Spleen (tissue), 7 donors: ENCODE data around the gene RTL5.

ENCODE experiments used
- POLR2A ChIP-seq, 3 donors: fragments of 450-650 bp; IDR thresholded peaks; one replicate each; pipeline ENCODE4 v1.5.1; 2017; ENCODE audit warnings: antibody characterized with exemption in 3 of 3, mild to moderate bottlenecking in 1 of 3
- TF ChIP-seq, protein P1 (sequence below), 11 experiments: fragments of 200-600 bp in 7 of 11; fragments of 450-650 bp in 4 of 11; sonication (generic) in 4 of 11; IDR thresholded peaks in 8 of 11; conservative IDR thresholded peaks in 3 of 11; 1 replicate in 7 of 11; 2 replicates in 4 of 11; pipeline versions ENCODE4 v1.4.0 to v1.8.0; 2016 to 2021; ENCODE audit warnings: antibody characterized with exemption in 11 of 11, inconsistent platforms in 4 of 11, mild to moderate bottlenecking in 1 of 11
- donor health status: DM: no; HTN: no; CAD: no; lungs with moderate emphysema.
- donor health status: DM: no; HTN: no; CAD: no.
- donor health status: DM: no; HTN: no; CAD: no.

DNA sequence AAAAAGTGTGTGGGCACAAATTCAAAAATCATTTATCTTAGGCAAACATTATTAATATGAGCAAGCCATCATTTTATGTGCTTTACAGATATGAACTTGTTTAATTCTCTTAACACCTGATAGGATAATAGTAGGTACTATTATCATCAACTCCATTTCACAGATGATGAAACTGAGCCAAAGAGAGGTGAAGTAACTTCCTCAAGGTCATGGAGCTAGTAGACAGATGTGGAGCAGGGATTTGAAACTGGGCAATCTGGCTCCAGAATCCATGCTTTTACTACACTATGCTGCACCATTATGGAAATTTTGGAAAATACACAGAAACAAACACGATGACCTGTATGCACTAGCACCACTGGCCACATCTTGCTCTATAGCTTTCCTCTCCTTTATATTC is 48.8 kb upstream of the RTL5 start:
- TF ChIP-seq, protein P1, sequence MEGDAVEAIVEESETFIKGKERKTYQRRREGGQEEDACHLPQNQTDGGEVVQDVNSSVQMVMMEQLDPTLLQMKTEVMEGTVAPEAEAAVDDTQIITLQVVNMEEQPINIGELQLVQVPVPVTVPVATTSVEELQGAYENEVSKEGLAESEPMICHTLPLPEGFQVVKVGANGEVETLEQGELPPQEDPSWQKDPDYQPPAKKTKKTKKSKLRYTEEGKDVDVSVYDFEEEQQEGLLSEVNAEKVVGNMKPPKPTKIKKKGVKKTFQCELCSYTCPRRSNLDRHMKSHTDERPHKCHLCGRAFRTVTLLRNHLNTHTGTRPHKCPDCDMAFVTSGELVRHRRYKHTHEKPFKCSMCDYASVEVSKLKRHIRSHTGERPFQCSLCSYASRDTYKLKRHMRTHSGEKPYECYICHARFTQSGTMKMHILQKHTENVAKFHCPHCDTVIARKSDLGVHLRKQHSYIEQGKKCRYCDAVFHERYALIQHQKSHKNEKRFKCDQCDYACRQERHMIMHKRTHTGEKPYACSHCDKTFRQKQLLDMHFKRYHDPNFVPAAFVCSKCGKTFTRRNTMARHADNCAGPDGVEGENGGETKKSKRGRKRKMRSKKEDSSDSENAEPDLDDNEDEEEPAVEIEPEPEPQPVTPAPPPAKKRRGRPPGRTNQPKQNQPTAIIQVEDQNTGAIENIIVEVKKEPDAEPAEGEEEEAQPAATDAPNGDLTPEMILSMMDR (IDR thresholded peaks at IDR 0.05 in 8 of 11, conservative IDR thresholded peaks at IDR 0.05 in 3 of 11): no peak
- no peak for TF ChIP-seq POLR2A (IDR thresholded peaks at IDR 0.05)
